GM18907 (cell line): ENCODE data around the gene STXBP5.

ENCODE experiments used
- ATAC-seq: cut with Tn5 transposase; IDR thresholded peaks from one replicate; pipeline ENCODE4 v1.9.1; 2021; ENCODE audit warnings: mild to moderate bottlenecking, moderate library complexity; ENCODE audit not compliant: unreplicated experiment

The STXBP5 gene

GRCh38 chr6:147423111-147423510 lies 218.9 kb downstream of the STXBP5 start:
- no peak for ATAC-seq

- no peak for ATAC-seq
Observed at GRCh38 chr6:147429794-147430193, 225.6 kb downstream of the STXBP5 start.

- ATAC-seq = no peak
Observed at GRCh38 chr6:147430811-147431210, 226.6 kb downstream of the STXBP5 start.

GRCh38 chr6:147434076-147434475 lies 229.9 kb downstream of the STXBP5 start:
- ATAC-seq = no peak

GRCh38 chr6:147434516-147434915 lies 230.3 kb downstream of the STXBP5 start:
- ATAC-seq = no peak

- ATAC-seq = no peak
Observed at GRCh38 chr6:147437615-147438014, 233.4 kb downstream of the STXBP5 start.

GRCh38 chr6:147438758-147439528 lies 234.7 kb downstream of the STXBP5 start:
- ATAC-seq = peak; percentile 52
